ENCODE measurements around the gene CHURC1.

DNA sequence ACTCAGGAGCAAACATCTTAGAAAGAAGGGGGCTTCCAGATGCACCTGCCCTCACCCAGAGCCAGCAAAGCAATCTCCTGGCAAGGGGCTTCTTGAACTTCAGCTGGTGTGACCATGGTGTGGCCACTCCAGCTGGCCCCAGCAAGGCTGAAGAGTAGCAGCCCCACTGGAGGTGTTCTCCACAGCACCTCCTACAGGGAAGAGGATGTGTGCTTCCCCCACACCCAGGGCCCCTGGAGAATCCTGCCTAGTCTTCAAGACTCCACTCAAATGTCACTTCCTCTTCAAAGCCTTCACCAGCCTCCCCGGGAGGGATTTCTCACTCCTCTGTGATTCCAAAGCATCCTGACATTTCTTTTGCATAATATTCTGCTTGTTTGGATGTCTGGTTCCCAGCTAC, 49.4 kb downstream of the CHURC1 start:
- TF ChIP-seq, protein P1, sequence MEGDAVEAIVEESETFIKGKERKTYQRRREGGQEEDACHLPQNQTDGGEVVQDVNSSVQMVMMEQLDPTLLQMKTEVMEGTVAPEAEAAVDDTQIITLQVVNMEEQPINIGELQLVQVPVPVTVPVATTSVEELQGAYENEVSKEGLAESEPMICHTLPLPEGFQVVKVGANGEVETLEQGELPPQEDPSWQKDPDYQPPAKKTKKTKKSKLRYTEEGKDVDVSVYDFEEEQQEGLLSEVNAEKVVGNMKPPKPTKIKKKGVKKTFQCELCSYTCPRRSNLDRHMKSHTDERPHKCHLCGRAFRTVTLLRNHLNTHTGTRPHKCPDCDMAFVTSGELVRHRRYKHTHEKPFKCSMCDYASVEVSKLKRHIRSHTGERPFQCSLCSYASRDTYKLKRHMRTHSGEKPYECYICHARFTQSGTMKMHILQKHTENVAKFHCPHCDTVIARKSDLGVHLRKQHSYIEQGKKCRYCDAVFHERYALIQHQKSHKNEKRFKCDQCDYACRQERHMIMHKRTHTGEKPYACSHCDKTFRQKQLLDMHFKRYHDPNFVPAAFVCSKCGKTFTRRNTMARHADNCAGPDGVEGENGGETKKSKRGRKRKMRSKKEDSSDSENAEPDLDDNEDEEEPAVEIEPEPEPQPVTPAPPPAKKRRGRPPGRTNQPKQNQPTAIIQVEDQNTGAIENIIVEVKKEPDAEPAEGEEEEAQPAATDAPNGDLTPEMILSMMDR (IDR thresholded peaks at IDR 0.05), result no peak
- no peak for TF ChIP-seq POLR2A (IDR thresholded peaks at IDR 0.05)
- TF ChIP-seq EP300 (IDR thresholded peaks at IDR 0.05), result no peak
